ACHN (cell line): Measurements from ENCODE around the gene USP14.

ENCODE experiments used
- DNase-seq: peaks from one replicate; pipeline ENCODE4 v3.0.0-alpha.2; 2015
- in situ Hi-C: cut with HindIII; loops from 2 replicates; pipeline ENCODE4 v1.10.0; 2017; ENCODE audit warnings: low sequenced_read_pairs, low pct_ligation_motif_present, low pct_unique_long_range_greater_than_20kb

The USP14 gene

DNA sequence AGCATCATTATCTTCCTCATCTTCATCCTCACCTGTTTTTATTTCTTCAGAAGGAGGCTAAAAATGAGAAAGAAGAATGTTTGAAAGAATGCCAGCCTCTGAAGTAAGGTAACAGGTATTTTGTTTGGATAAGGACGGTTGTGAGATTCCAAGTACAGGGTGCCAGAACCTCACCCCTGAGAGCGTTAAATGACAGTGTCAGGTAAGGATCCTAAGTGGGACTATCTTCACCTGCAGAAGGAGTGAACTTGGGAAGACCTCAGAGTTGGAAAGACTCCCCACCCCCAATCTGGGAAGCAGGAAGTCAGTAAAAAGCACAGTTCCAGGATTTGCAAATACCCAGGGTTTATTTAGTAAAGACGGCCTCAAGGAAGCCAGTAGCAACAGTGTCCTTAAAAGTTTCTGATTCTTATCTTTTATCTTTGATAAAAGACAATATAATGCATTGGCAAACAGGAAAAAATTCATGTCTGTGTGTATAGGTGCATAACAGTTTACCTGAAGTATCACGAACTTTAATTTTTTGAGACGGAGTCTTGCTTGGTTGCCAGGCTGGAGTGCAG lies 57.2 kb downstream of the USP14 start:
- DNase-seq: no peak
- in situ Hi-C loops: no loop called here

DNA sequence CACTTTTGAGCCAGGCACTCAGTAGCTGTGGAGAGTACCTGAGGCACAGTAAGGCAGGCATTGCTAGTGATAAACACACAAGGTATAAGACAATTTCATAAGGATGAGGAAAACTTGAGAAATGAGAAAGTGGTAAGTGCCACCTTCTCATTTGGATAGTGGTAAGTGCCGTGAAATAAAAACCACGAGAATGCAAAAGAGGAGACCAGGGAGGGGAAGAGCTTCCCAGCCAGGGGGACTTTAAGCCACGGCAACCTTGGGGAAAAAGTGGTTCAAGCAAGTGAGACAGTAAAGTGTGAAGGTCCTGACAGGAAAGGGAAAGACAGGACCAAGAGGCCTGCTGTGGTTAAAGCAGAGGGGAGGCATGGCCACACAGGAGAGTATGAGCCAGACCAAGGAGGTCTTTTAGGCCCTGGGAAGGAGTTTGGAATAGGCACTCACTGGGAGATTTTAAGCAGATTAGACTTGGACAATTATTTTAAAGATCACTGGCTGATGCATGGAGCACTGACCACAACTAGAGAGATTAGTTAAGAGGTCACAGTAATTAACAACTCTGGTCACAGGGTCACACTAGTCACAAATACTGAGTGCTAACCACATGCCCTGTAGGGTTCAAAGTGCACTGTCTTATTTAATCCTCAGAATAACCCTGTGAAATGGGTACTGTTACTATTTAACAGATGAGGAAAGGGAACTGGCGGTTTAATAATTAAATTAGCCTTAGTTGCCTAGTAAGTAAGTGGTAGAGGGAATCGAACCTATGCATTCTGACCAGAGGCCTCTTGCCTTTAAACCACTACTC lies 59.4 kb downstream of the USP14 start:
- DNase-seq: peak; percentile 4
- in situ Hi-C loops: no loop called here

DNA sequence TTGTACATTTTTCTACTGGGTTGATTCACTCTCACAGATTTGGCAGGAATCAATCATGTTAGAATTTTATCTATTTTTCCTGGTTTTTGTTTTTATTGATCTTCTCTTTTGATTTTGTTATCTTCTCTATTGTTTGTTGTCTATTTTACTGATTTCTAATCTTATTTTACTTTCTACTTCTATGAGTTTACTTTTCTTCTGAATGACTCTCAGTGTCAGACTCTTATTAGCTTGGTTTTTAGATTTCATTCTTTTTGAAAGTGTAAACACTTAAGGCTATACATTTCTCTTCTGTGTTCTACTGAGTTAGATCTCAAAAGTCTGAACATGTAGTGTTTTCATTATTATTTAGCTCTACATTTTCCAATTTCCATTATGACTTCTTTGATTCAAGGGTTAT lies 62.4 kb downstream of the USP14 start:
- in situ Hi-C loops: no loop called here
- no peak for DNase-seq

DNA sequence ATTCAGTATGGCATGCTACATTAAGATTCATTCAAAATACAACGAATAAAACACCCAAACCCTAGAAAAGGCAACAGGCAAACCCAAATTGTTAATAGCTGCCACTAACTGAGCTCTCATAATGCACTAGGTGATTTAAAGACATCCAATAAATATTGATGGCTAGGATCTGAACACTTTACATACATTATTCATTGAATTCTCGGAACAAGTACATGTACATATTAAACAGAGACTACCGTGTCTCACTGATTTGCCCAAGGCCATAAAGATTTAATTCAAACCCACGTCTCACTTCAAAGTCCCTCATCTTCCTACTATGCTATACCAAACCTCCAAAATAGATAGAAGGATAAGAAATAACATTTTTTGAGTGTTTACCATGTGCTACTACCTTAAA lies 67.4 kb downstream of the USP14 start:
- in situ Hi-C loops: no loop called here
- no peak for DNase-seq

DNA sequence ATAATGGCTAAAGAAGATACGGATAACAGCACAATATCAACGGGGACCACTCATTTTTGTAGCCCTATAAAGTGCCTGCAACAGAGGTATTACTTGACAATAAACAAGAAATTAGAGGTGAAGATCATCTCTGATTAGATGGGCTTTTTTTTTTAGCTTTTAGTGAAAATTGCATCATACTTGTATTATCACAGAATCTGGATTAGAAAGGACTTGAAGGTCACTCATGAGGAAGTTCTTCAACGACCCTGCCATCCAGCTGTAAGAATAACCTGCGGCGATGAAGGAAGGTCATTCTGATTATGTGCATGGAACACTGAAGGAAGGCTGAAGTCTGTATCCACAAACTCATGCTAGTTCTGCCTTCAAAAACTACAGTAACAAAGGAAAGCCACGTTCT lies 69.0 kb downstream of the USP14 start:
- in situ Hi-C loops: no loop called here
- no peak for DNase-seq

DNA sequence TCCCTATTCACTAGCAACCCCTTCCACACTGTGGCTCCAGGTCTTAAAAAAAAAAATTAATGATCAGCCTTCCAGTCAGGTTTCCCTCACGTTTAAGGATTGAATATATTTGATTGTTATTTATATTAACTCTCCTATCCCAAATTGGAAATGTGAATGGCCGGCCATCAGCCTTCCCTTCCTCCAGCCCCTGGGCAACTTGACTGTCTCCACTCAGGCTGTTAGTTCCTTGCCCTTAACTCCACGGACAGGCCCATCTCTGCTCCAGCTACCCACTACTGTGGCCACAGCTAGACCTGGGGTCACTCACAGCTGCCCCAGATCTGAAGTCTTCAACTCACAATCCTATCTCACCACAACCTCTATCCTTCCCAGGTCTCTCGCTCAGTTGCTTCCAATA lies 69.5 kb downstream of the USP14 start:
- in situ Hi-C loops: no loop called here
- DNase-seq: no peak

DNA sequence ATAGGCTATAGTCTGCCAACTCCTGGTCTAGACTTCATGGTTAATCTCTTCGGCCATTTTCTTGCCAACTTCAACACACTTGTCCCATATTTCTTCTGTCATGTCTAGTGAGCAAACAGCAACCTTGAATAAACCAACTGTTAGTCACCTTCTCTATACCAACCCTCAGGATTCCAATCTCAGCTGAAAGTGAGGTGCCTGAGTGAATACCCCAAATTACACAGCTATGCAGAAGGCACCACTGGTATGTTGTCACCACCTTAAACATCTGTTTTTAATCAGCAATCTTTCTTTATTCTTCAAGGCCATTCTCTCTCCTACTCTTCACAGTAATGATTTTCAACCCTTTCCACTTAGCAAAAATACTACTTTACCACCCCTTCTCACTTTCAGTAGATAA lies 70.2 kb downstream of the USP14 start:
- in situ Hi-C loops: no loop called here
- no peak for DNase-seq

DNA sequence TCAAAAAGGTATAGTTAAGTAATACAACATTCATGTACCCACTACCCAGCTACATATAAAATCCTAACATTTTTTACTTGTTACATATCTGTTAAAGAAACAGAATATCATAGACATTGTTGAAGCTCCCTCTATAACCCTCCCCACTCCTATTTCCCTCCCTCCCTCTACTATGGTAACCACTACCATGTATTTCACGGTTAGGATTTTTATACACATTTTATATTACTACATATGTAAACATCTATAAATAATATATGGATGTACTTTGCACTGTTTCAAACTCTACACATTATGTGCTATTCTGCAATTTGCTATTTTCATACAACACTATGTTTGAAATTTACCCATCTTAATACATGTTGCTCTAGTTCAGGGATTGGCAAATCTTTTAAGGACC lies 73.2 kb downstream of the USP14 start:
- in situ Hi-C loops: no loop called here
- no peak for DNase-seq

DNA sequence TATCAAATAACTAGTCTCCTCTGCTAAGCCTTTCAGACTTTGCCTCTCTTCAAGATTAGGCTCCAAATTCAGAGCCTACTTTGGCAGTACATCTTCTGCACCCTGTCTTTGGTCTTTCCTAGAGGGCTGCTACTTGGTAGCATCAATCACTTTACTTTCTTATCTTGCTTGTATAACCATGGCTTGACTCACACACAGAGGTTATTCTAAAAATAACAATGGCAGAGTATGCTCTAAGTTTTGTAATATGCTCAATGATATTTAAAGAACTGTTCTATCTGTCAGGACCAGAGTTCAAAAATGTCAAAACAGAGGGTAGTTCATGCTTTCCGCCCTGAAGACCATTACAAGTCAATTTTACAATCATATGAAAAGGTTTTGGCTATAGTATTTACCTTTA lies 81.8 kb downstream of the USP14 start:
- in situ Hi-C loops: no loop called here
- no peak for DNase-seq

DNA sequence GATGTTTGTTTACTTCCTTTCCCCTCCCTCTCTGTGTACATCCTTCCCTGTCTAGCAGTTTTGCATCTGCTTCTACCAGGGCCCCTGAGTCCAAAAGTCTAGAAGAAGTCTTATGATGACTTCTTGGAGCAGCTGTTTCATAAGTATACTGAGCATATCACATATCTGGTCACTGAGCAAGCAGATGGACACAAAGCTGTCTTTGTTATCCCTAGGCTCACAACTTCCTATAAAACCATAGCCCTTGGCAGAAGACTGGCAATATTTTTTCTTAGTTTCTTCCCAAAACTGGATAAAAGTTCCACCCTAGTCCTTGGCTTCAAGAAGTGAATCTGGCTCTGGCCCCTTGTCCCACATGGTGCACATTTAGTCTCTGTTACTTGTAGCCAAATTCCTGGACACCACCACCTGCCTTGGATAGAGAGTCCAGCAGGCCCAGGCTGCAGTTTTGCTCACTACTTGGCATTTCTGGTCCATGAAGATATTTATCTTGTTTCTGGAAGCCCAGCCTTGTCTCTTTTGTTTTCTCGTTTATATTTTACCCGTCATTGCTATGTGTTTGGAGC lies 87.0 kb downstream of the USP14 start:
- no peak for DNase-seq
- in situ Hi-C loops: no loop called here

DNA sequence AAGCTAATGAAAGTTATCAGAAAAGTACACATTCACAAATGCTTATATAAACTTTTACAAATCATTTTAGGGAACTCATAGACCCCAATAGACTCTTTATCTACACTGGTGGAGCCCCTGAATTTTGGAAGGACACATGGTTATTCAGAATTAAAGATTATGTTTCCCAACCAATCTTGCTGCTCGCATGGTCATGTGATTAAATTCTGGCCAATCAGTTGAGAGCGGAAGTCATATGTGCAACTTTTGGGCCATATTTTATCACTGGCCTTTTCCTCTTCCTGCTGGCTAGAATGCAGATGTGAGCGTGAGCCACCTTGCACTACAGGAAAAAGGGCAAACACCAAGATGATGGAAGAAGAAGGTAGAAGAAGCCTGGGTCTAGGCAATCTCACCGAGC lies 89.7 kb downstream of the USP14 start:
- in situ Hi-C loops: no loop called here
- no peak for DNase-seq

DNA sequence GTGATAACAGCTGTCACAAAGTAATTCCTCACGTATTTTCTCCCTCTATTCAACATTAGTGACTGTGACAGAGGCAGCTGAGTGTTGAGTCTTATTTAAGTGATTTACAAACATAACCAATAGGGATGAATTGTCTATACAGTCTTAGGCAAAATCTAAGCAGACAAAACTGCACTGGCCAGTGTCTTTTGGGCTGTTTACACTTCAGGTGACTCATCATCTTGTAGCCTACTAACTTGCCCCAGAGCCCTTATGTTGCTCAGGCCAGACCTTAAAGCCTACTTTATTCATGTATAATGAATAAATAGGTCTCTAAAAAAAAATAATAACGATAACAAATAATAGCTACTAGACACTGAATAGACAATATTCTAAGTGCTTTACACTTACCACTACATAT lies 92.3 kb downstream of the USP14 start:
- DNase-seq: no peak
- in situ Hi-C loops: no loop called here

DNA sequence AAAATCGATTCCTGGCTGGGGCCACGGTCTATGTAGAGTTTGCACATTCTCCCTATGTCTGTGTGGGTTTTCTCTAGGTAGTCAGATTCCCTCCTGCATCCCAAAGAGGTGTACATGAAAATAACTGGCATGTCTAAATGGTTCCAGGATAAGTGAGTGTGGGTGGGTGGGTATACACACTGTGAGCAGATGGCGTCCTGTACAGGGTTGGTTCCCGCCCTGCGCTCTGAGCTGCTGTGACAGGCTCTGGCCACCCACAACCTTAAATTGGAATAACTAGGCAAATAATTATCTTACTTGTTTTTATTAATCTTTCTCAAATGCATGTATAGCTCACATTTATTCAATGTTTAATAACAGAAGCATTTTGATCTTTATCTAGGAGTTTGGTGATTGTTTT lies 93.2 kb downstream of the USP14 start:
- DNase-seq: no peak
- in situ Hi-C loops: no loop called here

DNA sequence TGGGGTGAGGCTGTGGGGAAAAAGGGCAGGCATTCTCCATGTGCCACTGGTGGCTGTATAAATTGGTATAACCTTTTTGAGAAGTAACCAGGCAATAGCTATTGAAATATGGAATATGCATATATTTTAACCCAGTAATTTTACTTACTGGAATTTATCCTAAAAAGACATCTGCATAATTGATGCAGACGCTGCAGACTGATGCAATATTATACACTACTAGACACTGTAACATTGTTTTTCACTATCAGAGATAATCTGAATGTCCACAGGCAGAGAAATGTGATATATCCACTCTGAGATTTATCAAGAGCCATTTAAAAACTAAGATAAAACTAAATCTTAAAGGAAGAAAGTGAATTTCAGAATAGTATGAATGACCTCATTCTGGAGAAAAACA lies 94.8 kb downstream of the USP14 start:
- no peak for DNase-seq
- in situ Hi-C loops: no loop called here

DNA sequence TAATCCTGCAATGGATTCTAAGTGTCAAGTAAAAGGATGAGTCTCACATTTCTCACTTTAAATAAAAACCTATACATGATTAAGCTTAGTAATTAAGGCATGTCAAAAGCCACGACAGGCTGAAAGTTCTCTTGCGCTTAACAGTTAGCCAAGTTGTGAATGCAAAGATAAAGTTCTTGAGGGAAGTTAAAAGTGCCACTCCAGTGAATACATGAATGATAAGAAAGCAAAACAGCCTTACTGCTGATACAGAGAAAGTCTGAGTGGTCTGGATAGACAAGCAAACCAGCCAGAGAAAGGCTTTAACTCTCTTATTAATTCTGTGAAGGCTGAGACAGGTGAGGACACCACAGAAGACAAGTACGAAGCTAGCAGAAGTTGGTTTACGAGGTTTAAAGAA lies 96.8 kb downstream of the USP14 start:
- no peak for DNase-seq
- in situ Hi-C loops: no loop called here

DNA sequence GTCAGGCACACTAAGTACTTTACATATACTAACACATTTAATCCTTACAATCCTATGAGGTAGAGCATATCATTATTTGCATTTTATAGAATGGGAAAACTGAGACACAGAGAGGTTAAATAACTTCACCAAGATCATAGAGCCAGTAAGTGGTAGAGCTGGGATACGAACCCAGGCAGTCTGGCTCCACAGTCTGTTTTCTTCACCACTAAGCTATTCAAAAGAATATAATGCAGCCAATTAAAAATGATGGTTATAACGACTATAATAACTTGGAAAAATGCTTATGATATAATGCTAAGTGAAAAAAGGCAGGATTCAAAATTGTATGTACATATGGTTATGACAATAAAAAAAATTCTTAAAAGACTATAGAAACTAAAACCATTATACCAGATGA lies 102.2 kb downstream of the USP14 start:
- no peak for DNase-seq
- in situ Hi-C loops: no loop called here

DNA sequence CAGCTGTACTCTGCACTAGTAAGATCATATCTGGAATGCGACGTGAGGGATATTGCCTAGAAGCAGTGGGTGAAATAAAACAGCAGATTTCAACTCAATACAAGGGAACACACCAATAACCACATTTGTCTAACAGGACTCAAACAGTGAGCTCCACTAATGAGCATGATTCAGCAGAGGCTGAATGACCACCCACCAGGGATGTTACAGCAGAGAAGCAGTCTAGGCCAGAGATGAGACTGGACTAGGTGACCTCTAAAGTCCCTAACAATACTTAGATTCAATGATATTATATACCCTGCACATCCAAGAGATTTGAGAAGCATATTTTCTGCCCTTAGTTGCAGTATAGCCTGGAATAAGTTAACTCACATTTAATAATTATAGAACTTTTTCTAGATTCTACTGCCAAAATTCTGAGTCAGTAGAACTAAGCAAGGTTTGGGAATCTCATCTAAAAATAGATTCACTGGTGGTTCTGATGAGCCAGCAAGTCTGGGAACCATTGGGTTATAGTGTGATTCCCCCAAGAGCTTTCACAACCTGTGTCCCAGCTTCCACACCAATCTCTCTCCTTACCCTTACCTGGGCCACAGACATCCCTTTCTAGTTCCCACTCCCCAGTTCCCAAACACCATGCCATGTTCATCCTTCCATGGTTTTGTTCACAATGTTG lies 103.2 kb downstream of the USP14 start:
- no peak for DNase-seq
- in situ Hi-C loops: no loop called here
